Brain microvascular endothelial cell (primary cell): ENCODE results near the gene KCNK5.

ENCODE experiments used
- DNase-seq: peaks from one replicate; pipeline ENCODE4 v3.0.0-alpha.2; 2020
- H3K27ac ChIP-seq: fragments of 250-450 bp; sonication (Bioruptor Pico); 2 replicates; pipeline ENCODE4 v1.5.1; 2020; ENCODE audit warnings: mild to moderate bottlenecking, moderate library complexity
- H3K27me3 ChIP-seq: fragments of 250-450 bp; sonication (Bioruptor Pico); replicated peaks from 2 replicates; pipeline ENCODE4 v1.5.1; 2020; ENCODE audit warnings: mild to moderate bottlenecking
- H3K36me3 ChIP-seq: fragments of 250-450 bp; sonication (Bioruptor Pico); replicated peaks from 2 replicates; pipeline ENCODE4 v1.5.1; 2020; ENCODE audit warnings: mild to moderate bottlenecking
- H3K4me3 ChIP-seq: 2 replicates; pipeline ENCODE4 v1.5.1; 2011; ENCODE audit warnings: low read depth, mild to moderate bottlenecking, control low read depth, low read length, moderate library complexity
- CTCF ChIP-seq: IDR thresholded peaks from 2 replicates; pipeline ENCODE4 v1.5.1; 2011; ENCODE audit warnings: low read depth, mild to moderate bottlenecking, moderate library complexity, low read length, control low read depth, inconsistent platforms; ENCODE audit errors: missing control alignments
- in situ Hi-C: cut with HindIII; loops from 2 replicates; pipeline ENCODE4 v1.10.0; 2017; ENCODE audit warnings: low sequenced_read_pairs, low pct_ligation_motif_present

KCNK5 gene

GRCh38 chr6:39240155-39240757 lies 11.0 kb upstream of the KCNK5 start:
- no peak for TF ChIP-seq CTCF
- no peak overlapping the region for H3K4me3 ChIP-seq
- no peaks in the 10 kb centered on the region for H3K36me3 ChIP-seq
- H3K27ac ChIP-seq = no peak overlapping the region
- H3K27me3 ChIP-seq = no peaks in the 10 kb centered on the region
- no peak for DNase-seq
- in situ Hi-C loops = no loop called here

- no peaks in the 10 kb centered on the region for H3K36me3 ChIP-seq
- no peak overlapping the region for H3K4me3 ChIP-seq
- TF ChIP-seq CTCF = no peak
- no peaks in the 10 kb centered on the region for H3K27me3 ChIP-seq
- no peak for DNase-seq
- in situ Hi-C loops = no loop called here
- no peak overlapping the region for H3K27ac ChIP-seq
Measured at GRCh38 chr6:39239527-39240154, 10.4 kb upstream of the KCNK5 start.

- DNase-seq = no peak
- Histone ChIP-seq H3K27ac (no peak overlapping the region), H3K27me3 (no peaks in the 10 kb centered on the region), H3K36me3 (no peaks in the 10 kb centered on the region), H3K4me3 (no peak overlapping the region)
- no peak for TF ChIP-seq CTCF
- in situ Hi-C loops = no loop called here
Measured at GRCh38 chr6:39236742-39237141, 7.5 kb upstream of the KCNK5 start.

GRCh38 chr6:39233333-39233732 lies 4.1 kb upstream of the KCNK5 start:
- peaks cover 12% of the 10 kb centered on the region for H3K27me3 ChIP-seq
- no peaks in the 10 kb centered on the region for H3K36me3 ChIP-seq
- H3K4me3 ChIP-seq = no peak overlapping the region
- in situ Hi-C loops = no loop called here
- H3K27ac ChIP-seq = no peak overlapping the region
- no peak for DNase-seq
- no peak for TF ChIP-seq CTCF

GRCh38 chr6:39231521-39232243 lies 2.4 kb upstream of the KCNK5 start:
- Histone ChIP-seq H3K4me3 (no peak overlapping the region), H3K36me3 (no peaks in the 10 kb centered on the region), H3K27ac (no peak overlapping the region), H3K27me3 (peaks cover 24% of the 10 kb centered on the region)
- in situ Hi-C loops = no loop called here
- DNase-seq = no peak
- no peak for TF ChIP-seq CTCF
